Measurements from ENCODE around the gene AIPL1. TPM values are rescaled to one million over a fixed set of nuclear protein-coding genes. Genes with fewer than 3 reads are reported as not detected.

AIPL1 gene
- total and polyA plus RNA-seq, 2 of the 13 experiments (the other 11 are each of a cell fraction or from before 2014, with no cell fraction given) = not detected

DNA sequence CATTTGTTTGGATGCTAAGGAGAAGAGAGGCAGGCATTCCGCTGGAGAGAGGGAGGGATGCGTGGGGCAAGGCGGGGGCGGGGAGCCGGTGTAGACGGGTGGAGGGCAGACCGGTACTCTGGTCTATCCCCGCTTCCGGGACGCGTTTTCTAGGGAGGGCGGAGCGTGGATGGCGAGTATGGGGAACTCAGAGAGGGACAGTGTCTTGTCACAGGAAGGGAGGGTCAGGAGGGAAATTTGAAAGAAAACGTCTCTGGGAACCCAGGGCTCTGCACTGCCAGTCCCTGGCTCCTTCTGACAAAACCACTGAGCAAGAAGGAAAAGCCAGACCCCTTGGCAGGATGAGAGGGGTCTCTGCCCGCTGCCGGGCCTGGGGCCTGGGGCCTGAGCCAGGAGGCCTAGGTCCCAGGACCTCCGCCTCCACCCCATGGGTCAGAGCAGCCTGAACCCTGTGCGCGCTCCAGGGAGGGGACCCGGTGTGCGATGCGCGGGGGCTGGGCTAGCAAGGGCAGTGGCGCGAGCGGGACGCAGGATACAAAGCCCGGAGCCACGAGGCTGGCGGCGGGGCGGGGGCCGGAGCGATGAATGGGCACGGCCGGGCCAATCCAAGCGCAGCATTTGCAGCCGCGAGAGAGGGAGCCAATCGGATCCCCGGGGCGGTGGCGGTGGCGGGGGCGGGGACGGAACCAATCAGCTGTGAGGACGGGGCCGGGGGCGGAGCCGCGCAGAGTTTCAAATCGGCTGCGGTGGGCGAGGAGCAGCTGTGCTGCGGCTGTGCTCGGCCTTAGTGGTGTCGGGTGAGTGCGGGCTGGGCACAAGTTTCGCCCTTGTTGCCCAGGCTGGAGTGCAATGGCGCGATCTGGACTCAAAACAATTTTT lies 9.0 kb upstream of the AIPL1 start, which contains the start of gene PIMREG (continued):
- TF ChIP-seq, protein P1, sequence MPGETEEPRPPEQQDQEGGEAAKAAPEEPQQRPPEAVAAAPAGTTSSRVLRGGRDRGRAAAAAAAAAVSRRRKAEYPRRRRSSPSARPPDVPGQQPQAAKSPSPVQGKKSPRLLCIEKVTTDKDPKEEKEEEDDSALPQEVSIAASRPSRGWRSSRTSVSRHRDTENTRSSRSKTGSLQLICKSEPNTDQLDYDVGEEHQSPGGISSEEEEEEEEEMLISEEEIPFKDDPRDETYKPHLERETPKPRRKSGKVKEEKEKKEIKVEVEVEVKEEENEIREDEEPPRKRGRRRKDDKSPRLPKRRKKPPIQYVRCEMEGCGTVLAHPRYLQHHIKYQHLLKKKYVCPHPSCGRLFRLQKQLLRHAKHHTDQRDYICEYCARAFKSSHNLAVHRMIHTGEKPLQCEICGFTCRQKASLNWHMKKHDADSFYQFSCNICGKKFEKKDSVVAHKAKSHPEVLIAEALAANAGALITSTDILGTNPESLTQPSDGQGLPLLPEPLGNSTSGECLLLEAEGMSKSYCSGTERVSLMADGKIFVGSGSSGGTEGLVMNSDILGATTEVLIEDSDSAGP (CRISPR knock-in tag; IDR thresholded peaks at IDR 0.05; ENCODE audit: borderline replicate concordance) = peak; percentile 74; the same call in 1 of the 2 replicates
- TF ChIP-seq CENPX (CRISPR knock-in tag; IDR thresholded peaks at IDR 0.05) (no peak), ZNF644 (CRISPR knock-in tag; IDR thresholded peaks at IDR 0.05; ENCODE audit: low read depth) (no peak), ZNF83 (CRISPR knock-in tag; IDR thresholded peaks at IDR 0.05; ENCODE audit: borderline replicate concordance) (no peak), AGO1 (IDR thresholded peaks at IDR 0.05; ENCODE audit: low read depth, low read length, poor library complexity, severe bottlenecking) (no peak), REXO4 (CRISPR knock-in tag; IDR thresholded peaks at IDR 0.05; ENCODE audit: borderline replicate concordance) (no peak), TSC22D2 (CRISPR knock-in tag; IDR thresholded peaks at IDR 0.05; ENCODE audit: borderline replicate concordance) (no peak), ZNF747 (CRISPR knock-in tag; IDR thresholded peaks at IDR 0.05; ENCODE audit: borderline replicate concordance) (0 out of 2 replicates have a peak, but pooled peaks have one; percentile 52), HDAC1 (CRISPR knock-in tag; IDR thresholded peaks at IDR 0.05) (peak; percentile 95), ETV5 (CRISPR knock-in tag; IDR thresholded peaks at IDR 0.05; ENCODE audit: borderline replicate concordance) (peak; percentile 40), SALL1 (CRISPR knock-in tag; IDR thresholded peaks at IDR 0.05) (peak; percentile 78), ZNF782 (CRISPR knock-in tag; IDR thresholded peaks at IDR 0.05; ENCODE audit: borderline replicate concordance) (0 out of 2 replicates have a peak, but pooled peaks have one; percentile 64), CEBPG (CRISPR knock-in tag; IDR thresholded peaks at IDR 0.05) (no peak), SUZ12 (IDR thresholded peaks at IDR 0.05; ENCODE audit: low read depth, low read length) (no peak)
- TF ChIP-seq, protein P2, sequence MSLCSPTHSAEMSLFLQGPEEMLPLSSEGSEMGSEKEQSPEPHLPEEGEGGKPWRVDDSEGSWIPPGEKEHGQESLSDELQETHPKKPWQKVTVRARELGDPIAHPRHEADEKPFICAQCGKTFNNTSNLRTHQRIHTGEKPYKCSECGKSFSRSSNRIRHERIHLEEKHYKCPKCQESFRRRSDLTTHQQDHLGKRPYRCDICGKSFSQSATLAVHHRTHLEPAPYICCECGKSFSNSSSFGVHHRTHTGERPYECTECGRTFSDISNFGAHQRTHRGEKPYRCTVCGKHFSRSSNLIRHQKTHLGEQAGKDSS (CRISPR knock-in tag; IDR thresholded peaks at IDR 0.05; ENCODE audit: borderline replicate concordance, low read depth) = peak; percentile 90
- TF ChIP-seq, protein P3, sequence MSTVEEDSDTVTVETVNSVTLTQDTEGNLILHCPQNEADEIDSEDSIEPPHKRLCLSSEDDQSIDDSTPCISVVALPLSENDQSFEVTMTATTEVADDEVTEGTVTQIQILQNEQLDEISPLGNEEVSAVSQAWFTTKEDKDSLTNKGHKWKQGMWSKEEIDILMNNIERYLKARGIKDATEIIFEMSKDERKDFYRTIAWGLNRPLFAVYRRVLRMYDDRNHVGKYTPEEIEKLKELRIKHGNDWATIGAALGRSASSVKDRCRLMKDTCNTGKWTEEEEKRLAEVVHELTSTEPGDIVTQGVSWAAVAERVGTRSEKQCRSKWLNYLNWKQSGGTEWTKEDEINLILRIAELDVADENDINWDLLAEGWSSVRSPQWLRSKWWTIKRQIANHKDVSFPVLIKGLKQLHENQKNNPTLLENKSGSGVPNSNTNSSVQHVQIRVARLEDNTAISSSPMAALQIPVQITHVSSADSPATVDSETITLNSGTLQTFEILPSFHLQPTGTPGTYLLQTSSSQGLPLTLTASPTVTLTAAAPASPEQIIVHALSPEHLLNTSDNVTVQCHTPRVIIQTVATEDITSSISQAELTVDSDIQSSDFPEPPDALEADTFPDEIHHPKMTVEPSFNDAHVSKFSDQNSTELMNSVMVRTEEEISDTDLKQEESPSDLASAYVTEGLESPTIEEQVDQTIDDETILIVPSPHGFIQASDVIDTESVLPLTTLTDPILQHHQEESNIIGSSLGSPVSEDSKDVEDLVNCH (CRISPR knock-in tag; IDR thresholded peaks at IDR 0.05) = no peak
- TF ChIP-seq, protein P4, sequence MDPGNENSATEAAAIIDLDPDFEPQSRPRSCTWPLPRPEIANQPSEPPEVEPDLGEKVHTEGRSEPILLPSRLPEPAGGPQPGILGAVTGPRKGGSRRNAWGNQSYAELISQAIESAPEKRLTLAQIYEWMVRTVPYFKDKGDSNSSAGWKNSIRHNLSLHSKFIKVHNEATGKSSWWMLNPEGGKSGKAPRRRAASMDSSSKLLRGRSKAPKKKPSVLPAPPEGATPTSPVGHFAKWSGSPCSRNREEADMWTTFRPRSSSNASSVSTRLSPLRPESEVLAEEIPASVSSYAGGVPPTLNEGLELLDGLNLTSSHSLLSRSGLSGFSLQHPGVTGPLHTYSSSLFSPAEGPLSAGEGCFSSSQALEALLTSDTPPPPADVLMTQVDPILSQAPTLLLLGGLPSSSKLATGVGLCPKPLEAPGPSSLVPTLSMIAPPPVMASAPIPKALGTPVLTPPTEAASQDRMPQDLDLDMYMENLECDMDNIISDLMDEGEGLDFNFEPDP (CRISPR knock-in tag; conservative IDR thresholded peaks at IDR 0.05) = no peak
- TF ChIP-seq, protein P5, sequence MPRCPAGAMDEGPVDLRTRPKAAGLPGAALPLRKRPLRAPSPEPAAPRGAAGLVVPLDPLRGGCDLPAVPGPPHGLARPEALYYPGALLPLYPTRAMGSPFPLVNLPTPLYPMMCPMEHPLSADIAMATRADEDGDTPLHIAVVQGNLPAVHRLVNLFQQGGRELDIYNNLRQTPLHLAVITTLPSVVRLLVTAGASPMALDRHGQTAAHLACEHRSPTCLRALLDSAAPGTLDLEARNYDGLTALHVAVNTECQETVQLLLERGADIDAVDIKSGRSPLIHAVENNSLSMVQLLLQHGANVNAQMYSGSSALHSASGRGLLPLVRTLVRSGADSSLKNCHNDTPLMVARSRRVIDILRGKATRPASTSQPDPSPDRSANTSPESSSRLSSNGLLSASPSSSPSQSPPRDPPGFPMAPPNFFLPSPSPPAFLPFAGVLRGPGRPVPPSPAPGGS (CRISPR knock-in tag; IDR thresholded peaks at IDR 0.05) = no peak
- TF ChIP-seq, protein P6, sequence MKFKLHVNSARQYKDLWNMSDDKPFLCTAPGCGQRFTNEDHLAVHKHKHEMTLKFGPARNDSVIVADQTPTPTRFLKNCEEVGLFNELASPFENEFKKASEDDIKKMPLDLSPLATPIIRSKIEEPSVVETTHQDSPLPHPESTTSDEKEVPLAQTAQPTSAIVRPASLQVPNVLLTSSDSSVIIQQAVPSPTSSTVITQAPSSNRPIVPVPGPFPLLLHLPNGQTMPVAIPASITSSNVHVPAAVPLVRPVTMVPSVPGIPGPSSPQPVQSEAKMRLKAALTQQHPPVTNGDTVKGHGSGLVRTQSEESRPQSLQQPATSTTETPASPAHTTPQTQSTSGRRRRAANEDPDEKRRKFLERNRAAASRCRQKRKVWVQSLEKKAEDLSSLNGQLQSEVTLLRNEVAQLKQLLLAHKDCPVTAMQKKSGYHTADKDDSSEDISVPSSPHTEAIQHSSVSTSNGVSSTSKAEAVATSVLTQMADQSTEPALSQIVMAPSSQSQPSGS (CRISPR knock-in tag; IDR thresholded peaks at IDR 0.05) = no peak
